ENCODE data around the gene MUC16.

GRCh38 chr19:8973501-8974091, 36.6 kb downstream of the MUC16 start:
- TF ChIP-seq CTCF (IDR thresholded peaks at IDR 0.05) (no peak), EP300 (IDR thresholded peaks at IDR 0.05) (no peak)

Measured in ovary (tissue), 3 donors.